Measurements from ENCODE around the gene NAALADL2. TPM values are rescaled to one million over a fixed set of nuclear protein-coding genes. Genes with fewer than 3 reads are reported as not detected.
"Not testable (repeated sequence)": the region's sequence is repeated elsewhere in the genome, so short reads cannot be mapped to it uniquely, and the experiment has no call there.

The NAALADL2 gene
- total RNA-seq, 3 donors from 2014 or later, result 18.4 to 43.9 (median 20.8) TPM

DNA sequence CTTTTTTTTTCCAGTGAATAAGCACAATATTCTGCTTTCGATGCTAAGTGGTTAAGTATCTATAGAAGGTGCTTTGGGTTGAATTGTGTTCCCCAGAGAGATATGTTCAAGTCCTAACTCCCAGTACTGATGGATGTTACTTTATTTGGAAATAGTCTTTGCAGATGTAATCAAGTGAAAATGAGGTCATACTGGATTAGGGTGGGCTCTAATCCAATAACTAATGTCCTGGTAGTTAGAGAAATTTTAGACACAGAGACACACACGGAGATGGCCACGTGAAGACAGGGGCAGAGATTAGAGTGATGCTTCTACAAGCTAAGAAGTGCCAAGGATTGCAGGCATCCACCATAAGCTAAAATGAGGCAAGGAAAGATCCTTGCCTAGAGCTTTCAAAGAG is 662.3 kb downstream of the NAALADL2 start:
- TF ChIP-seq, protein P1, sequence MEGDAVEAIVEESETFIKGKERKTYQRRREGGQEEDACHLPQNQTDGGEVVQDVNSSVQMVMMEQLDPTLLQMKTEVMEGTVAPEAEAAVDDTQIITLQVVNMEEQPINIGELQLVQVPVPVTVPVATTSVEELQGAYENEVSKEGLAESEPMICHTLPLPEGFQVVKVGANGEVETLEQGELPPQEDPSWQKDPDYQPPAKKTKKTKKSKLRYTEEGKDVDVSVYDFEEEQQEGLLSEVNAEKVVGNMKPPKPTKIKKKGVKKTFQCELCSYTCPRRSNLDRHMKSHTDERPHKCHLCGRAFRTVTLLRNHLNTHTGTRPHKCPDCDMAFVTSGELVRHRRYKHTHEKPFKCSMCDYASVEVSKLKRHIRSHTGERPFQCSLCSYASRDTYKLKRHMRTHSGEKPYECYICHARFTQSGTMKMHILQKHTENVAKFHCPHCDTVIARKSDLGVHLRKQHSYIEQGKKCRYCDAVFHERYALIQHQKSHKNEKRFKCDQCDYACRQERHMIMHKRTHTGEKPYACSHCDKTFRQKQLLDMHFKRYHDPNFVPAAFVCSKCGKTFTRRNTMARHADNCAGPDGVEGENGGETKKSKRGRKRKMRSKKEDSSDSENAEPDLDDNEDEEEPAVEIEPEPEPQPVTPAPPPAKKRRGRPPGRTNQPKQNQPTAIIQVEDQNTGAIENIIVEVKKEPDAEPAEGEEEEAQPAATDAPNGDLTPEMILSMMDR (IDR thresholded peaks at IDR 0.05), result no peak
- ATAC-seq (no peak), DNase-seq (no peak)
- Histone ChIP-seq H3K36me3 (ENCODE audit: low read depth) (no peaks in the 10 kb centered on the region), H3K9me3 (no peaks in the 10 kb centered on the region), H3K4me3 (no peak overlapping the region), H3K4me1 (ENCODE audit: low read depth) (no peaks in the 10 kb centered on the region)
- intact Hi-C loops (cut with DNase I, micrococcal nuclease), result no loop called here

DNA sequence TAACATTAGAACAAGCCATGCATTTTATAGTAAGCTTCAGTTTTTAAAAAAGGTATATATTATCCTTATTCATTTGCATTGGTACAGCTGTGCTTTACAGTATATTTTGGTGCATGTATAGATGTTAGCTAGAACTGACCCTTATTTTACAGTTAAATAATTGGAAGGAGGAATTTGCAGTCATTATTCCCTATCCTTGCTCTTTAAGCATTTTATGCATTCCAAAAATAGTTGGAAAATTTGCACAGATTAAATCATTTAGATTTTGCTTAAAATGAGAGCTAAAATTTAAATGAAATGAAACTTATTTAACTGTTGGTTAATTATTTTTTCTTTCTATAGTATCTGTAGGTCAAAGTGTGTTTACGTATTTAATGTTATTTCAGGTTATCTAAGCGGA is 667.1 kb downstream of the NAALADL2 start:
- Histone ChIP-seq H3K9me3 (no peaks in the 10 kb centered on the region), H3K4me1 (ENCODE audit: low read depth) (no peaks in the 10 kb centered on the region), H3K4me3 (no peak overlapping the region), H3K36me3 (ENCODE audit: low read depth) (no peaks in the 10 kb centered on the region)
- DNase-seq, result no peak
- ATAC-seq, result no peak
- intact Hi-C loops (cut with DNase I, micrococcal nuclease), result no loop called here
- TF ChIP-seq, protein P1 (IDR thresholded peaks at IDR 0.05), result no peak

DNA sequence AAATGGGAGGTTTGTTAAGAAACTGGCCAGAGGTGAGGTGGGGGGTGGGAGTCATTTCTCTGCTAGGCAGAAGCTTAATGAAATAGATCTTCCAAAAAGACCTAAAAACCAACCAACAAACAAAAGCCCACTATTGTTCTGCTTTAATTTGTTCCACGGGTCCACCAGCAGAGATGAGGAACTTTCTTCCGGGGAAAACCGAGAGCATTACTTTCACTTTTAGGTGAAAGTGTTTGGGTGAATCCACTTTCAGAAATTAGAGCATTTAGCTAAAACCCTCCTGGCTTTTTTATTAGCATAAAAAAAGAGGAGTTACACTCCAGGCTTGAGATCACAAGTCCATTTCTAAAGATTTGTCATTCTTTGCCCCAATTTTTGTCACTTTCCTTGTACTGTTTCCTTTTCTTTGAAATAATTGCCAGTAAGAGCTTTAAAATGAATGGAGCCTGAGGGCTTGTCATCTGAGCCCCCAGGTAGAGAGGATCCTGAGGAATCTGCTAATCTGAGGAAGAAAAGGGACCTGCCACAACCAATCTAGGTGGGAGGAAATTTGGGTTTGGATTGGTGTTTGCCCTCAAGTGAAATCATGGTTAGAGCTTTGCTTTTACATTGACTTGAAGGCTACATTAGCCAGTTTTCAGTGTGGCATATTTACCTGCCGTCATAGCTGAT is 667.6 kb downstream of the NAALADL2 start:
- H3K4me3 ChIP-seq, result no peak overlapping the region
- DNase-seq (no peak), ATAC-seq (no peak)
- intact Hi-C loops (cut with DNase I, micrococcal nuclease), result no loop called here
- TF ChIP-seq, protein P1 (IDR thresholded peaks at IDR 0.05), result no peak
- no peaks in the 10 kb centered on the region for H3K36me3 ChIP-seq (ENCODE audit: low read depth)
- H3K4me1 ChIP-seq (ENCODE audit: low read depth), result no peaks in the 10 kb centered on the region
- H3K9me3 ChIP-seq, result no peaks in the 10 kb centered on the region

DNA sequence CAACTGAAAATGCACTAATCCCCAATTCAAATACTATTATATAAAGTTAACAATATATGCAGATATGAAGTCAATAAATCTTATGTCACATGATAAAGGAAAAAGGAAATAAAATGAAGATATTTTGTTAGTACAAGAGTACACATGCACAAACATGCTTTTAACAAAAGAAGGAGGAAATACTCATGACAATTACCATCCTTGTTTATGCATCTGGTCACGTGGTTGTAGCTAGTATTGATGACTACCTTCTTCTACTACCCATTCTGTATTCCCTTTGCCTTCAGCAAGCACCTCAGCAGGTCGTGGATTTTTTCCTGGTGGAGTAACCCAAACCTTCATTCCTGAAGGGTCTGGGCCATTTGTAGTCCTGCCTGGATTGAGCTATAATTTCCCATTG is 669.6 kb downstream of the NAALADL2 start:
- intact Hi-C loops (cut with DNase I, micrococcal nuclease); H3K36me3 ChIP-seq (ENCODE audit: low read depth); H3K9me3 ChIP-seq; H3K4me3 ChIP-seq; ATAC-seq; H3K4me1 ChIP-seq (ENCODE audit: low read depth); DNase-seq: not testable (repeated sequence)

DNA sequence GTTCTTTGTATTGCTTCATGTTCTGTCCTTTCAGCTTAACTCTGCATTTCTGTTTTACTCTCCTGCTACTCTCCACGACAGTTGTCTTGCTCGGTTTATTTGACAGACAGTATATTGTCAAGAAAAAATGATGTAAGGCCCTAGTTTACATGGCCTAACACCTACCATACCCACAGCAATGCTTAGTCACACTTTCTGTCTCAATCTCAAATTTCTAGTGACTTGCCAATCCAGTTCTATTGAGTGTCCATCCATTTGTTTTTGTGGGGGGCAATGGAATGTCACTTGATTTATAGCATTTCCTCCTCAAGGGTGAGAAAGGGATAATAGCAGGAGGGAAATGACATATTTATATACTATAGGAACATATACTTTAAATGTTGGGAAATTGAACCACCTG is 676.2 kb downstream of the NAALADL2 start:
- TF ChIP-seq, protein P1 (IDR thresholded peaks at IDR 0.05), result no peak
- Histone ChIP-seq H3K4me3 (no peak overlapping the region), H3K36me3 (ENCODE audit: low read depth) (no peaks in the 10 kb centered on the region), H3K4me1 (ENCODE audit: low read depth) (no peaks in the 10 kb centered on the region), H3K9me3 (no peaks in the 10 kb centered on the region)
- no peak for ATAC-seq
- intact Hi-C loops (cut with DNase I, micrococcal nuclease), result no loop called here
- no peak for DNase-seq

DNA sequence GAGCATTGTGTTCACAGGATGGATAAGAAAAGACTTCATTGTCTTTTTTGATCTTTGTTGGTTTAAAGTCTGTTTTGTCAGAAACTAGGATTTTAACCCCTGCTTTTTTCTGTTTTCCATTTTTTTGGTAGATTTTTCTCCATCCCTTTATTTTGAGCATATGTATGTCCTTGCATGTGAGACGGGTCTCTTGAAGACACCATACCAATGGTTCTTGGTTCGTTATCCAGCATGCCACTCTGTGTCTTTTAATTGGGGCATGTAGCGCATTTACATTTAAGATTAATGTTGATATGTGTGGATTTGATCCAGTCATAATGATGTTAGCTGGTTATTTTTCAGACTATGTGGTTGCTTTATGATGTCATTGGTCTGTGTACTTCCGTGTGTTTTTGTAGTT is 687.0 kb downstream of the NAALADL2 start:
- TF ChIP-seq, protein P1 (IDR thresholded peaks at IDR 0.05), result no peak
- no peak for ATAC-seq
- Histone ChIP-seq H3K4me3 (no peak overlapping the region), H3K4me1 (ENCODE audit: low read depth) (no peaks in the 10 kb centered on the region), H3K9me3 (peaks cover 2% of the 10 kb centered on the region), H3K36me3 (ENCODE audit: low read depth) (no peaks in the 10 kb centered on the region)
- DNase-seq, result no peak
- intact Hi-C loops (cut with DNase I, micrococcal nuclease), result no loop called here

All from mucosa of descending colon (tissue), 3 donors.